Activated CD8-positive, alpha-beta memory T cell treated with anti-CD3 and anti-CD28 coated beads, Interleukin-2, amount 10 ng/mL, durations not matched to agents 7 days and 5 days (primary cell): ENCODE results near the gene GJA9. TPM values are rescaled to one million over a fixed set of nuclear protein-coding genes. Genes with fewer than 3 reads are reported as not detected.
"Not testable (repeated sequence)": the region's sequence is repeated elsewhere in the genome, so short reads cannot be mapped to it uniquely, and the experiment has no call there.

Source experiments
- ATAC-seq: fragments of 150-1000 bp; cut with Tn5 transposase; one replicate; pipeline ENCODE4 v1.10.0; 2021; ENCODE audit warnings: moderate library complexity
- CTCF ChIA-PET: fragments of 350-600 bp; sonication (Branson Sonifier 250); formaldehyde crosslinking; loops from one replicate; lab custom pipeline; 2021; ENCODE audit warnings: antibody characterized with exemption; lab: Charles Lee
- DNase-seq: peaks from one replicate; pipeline ENCODE4 v3.0.0-alpha.2; 2020
- H3K27ac Mint-ChIP-seq: one replicate; pipeline ENCODE4 v1.8.0; 2021; ENCODE audit warnings: mild to moderate bottlenecking, mixed read lengths
- H3K27me3 Mint-ChIP-seq: one replicate; pipeline ENCODE4 v1.8.0; 2021; ENCODE audit warnings: mixed read lengths
- H3K36me3 Mint-ChIP-seq: one replicate; pipeline ENCODE4 v1.8.0; 2021; ENCODE audit warnings: mild to moderate bottlenecking, mixed read lengths
- H3K4me1 Mint-ChIP-seq: one replicate; pipeline ENCODE4 v1.8.0; 2021; ENCODE audit warnings: mixed read lengths
- H3K4me3 Mint-ChIP-seq: one replicate; pipeline ENCODE4 v1.8.0; 2021; ENCODE audit warnings: mild to moderate bottlenecking, moderate library complexity, mixed read lengths
- H3K9me3 Mint-ChIP-seq: one replicate; pipeline ENCODE4 v1.8.0; 2022; ENCODE audit warnings: low read depth, mixed read lengths
- total RNA-seq, 2 experiments: library from RNA; stranded (reverse); gene quantifications; one replicate each; pipeline ENCODE4 v1.2.3, GENCODE V29; 2021

The GJA9 gene
- total RNA-seq, 2 experiments from 2014 or later = not detected

- Mint-ChIP-seq H3K4me1 (peaks cover 21% of the 10 kb centered on the region), H3K27ac (no peak overlapping the region), H3K9me3 (no peaks in the 10 kb centered on the region), H3K36me3 (peaks cover 31% of the 10 kb centered on the region), H3K27me3 (no peaks in the 10 kb centered on the region), H3K4me3 (no peak overlapping the region)
- ATAC-seq (no peak), DNase-seq (no peak)
- CTCF ChIA-PET = interaction anchor here (0.6 kb wide), 1 partner anchor 93 kb away, joined by 7 read pairs; no protein-coding TSS in a partner anchor
Observed at GRCh38 chr1:38867208-38867607, 14.2 kb downstream of the GJA9 start.

GRCh38 chr1:38865112-38865715 lies 16.2 kb downstream of the GJA9 start:
- ATAC-seq (no peak), DNase-seq (no peak)
- H3K9me3 Mint-ChIP-seq = no peaks in the 10 kb centered on the region
- no peak overlapping the region for H3K4me3 Mint-ChIP-seq
- CTCF ChIA-PET = no interaction called here
- peaks cover 19% of the 10 kb centered on the region for H3K4me1 Mint-ChIP-seq
- H3K27ac Mint-ChIP-seq = no peak overlapping the region
- no peaks in the 10 kb centered on the region for H3K27me3 Mint-ChIP-seq
- H3K36me3 Mint-ChIP-seq = peaks cover 28% of the 10 kb centered on the region

GRCh38 chr1:38860454-38860795 lies 21.0 kb downstream of the GJA9 start:
- Mint-ChIP-seq H3K4me1 (peaks cover 36% of the 10 kb centered on the region), H3K27ac (peak overlapping the region; percentile 74), H3K27me3 (no peaks in the 10 kb centered on the region), H3K4me3 (peak overlapping the region; percentile 89), H3K36me3 (peaks cover 23% of the 10 kb centered on the region), H3K9me3 (no peaks in the 10 kb centered on the region)
- DNase-seq = no peak
- CTCF ChIA-PET = interaction anchor here (1.6 kb wide), 1 partner anchor 232 kb away, joined by 5 read pairs; no protein-coding TSS in a partner anchor
- no peak for ATAC-seq

- Mint-ChIP-seq H3K4me3 (peak within 1 kb of the TSS; percentile 89), H3K27ac (peak within 1 kb of the TSS; percentile 82), H3K4me1 (peaks cover 40% of the 10 kb centered on the region), H3K36me3 (peaks cover 28% of the 10 kb centered on the region), H3K27me3 (no peaks in the 10 kb centered on the region), H3K9me3 (no peaks in the 10 kb centered on the region)
- ATAC-seq (peak; percentile 98), DNase-seq (peak; percentile 100)
- CTCF ChIA-PET = interaction anchor here (0.8 to 1.6 kb wide), 4 partner anchors 9 to 232 kb away, joined by 3 to 7 read pairs (median 4); partner anchors contain the start of genes MYCBP and NDUFS5
Observed at GRCh38 chr1:38859561-38860453, 21.6 kb downstream of the GJA9 start, which contains the start of gene RRAGC. TSS of gene RRAGC (minus strand) at chr1:38859772. CDS start at chr1:38859646, 126 bp downstream.

GRCh38 chr1:38858833-38859560 lies 22.4 kb downstream of the GJA9 start:
- peak overlapping the region; percentile 82 for H3K27ac Mint-ChIP-seq
- peaks cover 28% of the 10 kb centered on the region for H3K36me3 Mint-ChIP-seq
- CTCF ChIA-PET = interaction anchor here (0.8 to 1.6 kb wide), 4 partner anchors 10 to 233 kb away, joined by 3 to 7 read pairs (median 4); partner anchors contain the start of genes MYCBP and NDUFS5
- DNase-seq (peak; percentile 65), ATAC-seq (peak; percentile 34)
- H3K9me3 Mint-ChIP-seq = no peaks in the 10 kb centered on the region
- H3K4me1 Mint-ChIP-seq = peaks cover 42% of the 10 kb centered on the region
- H3K4me3 Mint-ChIP-seq = peak overlapping the region; percentile 89
- no peaks in the 10 kb centered on the region for H3K27me3 Mint-ChIP-seq

GRCh38 chr1:38852780-38853179 lies 28.6 kb downstream of the GJA9 start:
- Mint-ChIP-seq H3K4me3 (no peak overlapping the region), H3K4me1 (peaks cover 29% of the 10 kb centered on the region), H3K36me3 (peaks cover 34% of the 10 kb centered on the region), H3K27me3 (no peaks in the 10 kb centered on the region), H3K9me3 (no peaks in the 10 kb centered on the region), H3K27ac (peak overlapping the region; percentile 35)
- DNase-seq (no peak), ATAC-seq (peak; percentile 74)
- CTCF ChIA-PET = no interaction called here

- CTCF ChIA-PET = no interaction called here
- Mint-ChIP-seq H3K27ac (no peak overlapping the region), H3K9me3 (no peaks in the 10 kb centered on the region), H3K4me3 (no peak overlapping the region), H3K4me1 (peaks cover 14% of the 10 kb centered on the region), H3K27me3 (no peaks in the 10 kb centered on the region), H3K36me3 (peaks cover 37% of the 10 kb centered on the region)
- DNase-seq = no peak
- no peak for ATAC-seq
Observed at GRCh38 chr1:38848071-38848470, 33.3 kb downstream of the GJA9 start.

- H3K27ac Mint-ChIP-seq = no peak overlapping the region
- peaks cover 32% of the 10 kb centered on the region for H3K36me3 Mint-ChIP-seq
Observed at GRCh38 chr1:38846210-38846609, 35.2 kb downstream of the GJA9 start.

GRCh38 chr1:38845088-38845487 lies 36.3 kb downstream of the GJA9 start:
- CTCF ChIA-PET = interaction anchor here (1.0 to 1.8 kb wide), 4 partner anchors 10 to 248 kb away, joined by 3 to 9 read pairs (median 5); no protein-coding TSS in a partner anchor
- not testable (repeated sequence) for ATAC-seq, H3K4me1 Mint-ChIP-seq, H3K27me3 Mint-ChIP-seq, H3K27ac Mint-ChIP-seq, H3K9me3 Mint-ChIP-seq, DNase-seq, H3K4me3 Mint-ChIP-seq
- peaks cover 32% of the 10 kb centered on the region for H3K36me3 Mint-ChIP-seq

More at GRCh38 chr1:38846210-38846609, 35.2 kb downstream of the GJA9 start:
- no peaks in the 10 kb centered on the region for H3K9me3 Mint-ChIP-seq
- CTCF ChIA-PET = interaction anchor here (1.0 to 1.8 kb wide), 4 partner anchors 11 to 246 kb away, joined by 3 to 9 read pairs (median 5); no protein-coding TSS in a partner anchor
- H3K4me1 Mint-ChIP-seq = peaks cover 6% of the 10 kb centered on the region
- H3K27me3 Mint-ChIP-seq = no peaks in the 10 kb centered on the region
- H3K4me3 Mint-ChIP-seq = no peak overlapping the region
- DNase-seq (no peak), ATAC-seq (no peak)

GRCh38 chr1:38840281-38840680 lies 41.1 kb downstream of the GJA9 start:
- Mint-ChIP-seq H3K9me3 (no peaks in the 10 kb centered on the region), H3K4me1 (no peaks in the 10 kb centered on the region), H3K36me3 (peaks cover 32% of the 10 kb centered on the region), H3K27me3 (no peaks in the 10 kb centered on the region), H3K4me3 (no peak overlapping the region), H3K27ac (peak overlapping the region; percentile 38)
- CTCF ChIA-PET = no interaction called here
- DNase-seq (no peak), ATAC-seq (no peak)

GRCh38 chr1:38839363-38839762 lies 42.0 kb downstream of the GJA9 start:
- H3K9me3 Mint-ChIP-seq = no peaks in the 10 kb centered on the region
- no peaks in the 10 kb centered on the region for H3K4me1 Mint-ChIP-seq
- H3K27ac Mint-ChIP-seq = no peak overlapping the region
- DNase-seq = no peak
- no peak for ATAC-seq
- CTCF ChIA-PET = no interaction called here
- H3K27me3 Mint-ChIP-seq = peaks cover 5% of the 10 kb centered on the region
- peaks cover 22% of the 10 kb centered on the region for H3K36me3 Mint-ChIP-seq
- H3K4me3 Mint-ChIP-seq = no peak overlapping the region

GRCh38 chr1:38836316-38836715 lies 45.1 kb downstream of the GJA9 start:
- CTCF ChIA-PET = interaction anchor here (1.0 kb wide), 1 partner anchor 248 kb away, joined by 3 read pairs; no protein-coding TSS in a partner anchor
- Mint-ChIP-seq H3K27me3 (peaks cover 19% of the 10 kb centered on the region), H3K36me3 (peaks cover 14% of the 10 kb centered on the region)
- H3K27ac Mint-ChIP-seq, DNase-seq, H3K9me3 Mint-ChIP-seq, H3K4me1 Mint-ChIP-seq, H3K4me3 Mint-ChIP-seq, ATAC-seq: not testable (repeated sequence)
